ENCODE results near the gene PODXL2.
A peak's percentile ranks its signal among the peaks of the same experiment; 100 is the strongest.
"Not testable (repeated sequence)": the region's sequence is repeated elsewhere in the genome, so short reads cannot be mapped to it uniquely, and the experiment has no call there.

PODXL2 gene

GRCh38 chr3:127680798-127681221 lies 51.8 kb downstream of the PODXL2 start:
- H3K36me3 ChIP-seq (ENCODE audit: insufficient read depth, low read length), result peaks cover 29% of the 10 kb centered on the region
- no peaks in the 10 kb centered on the region for H3K27me3 ChIP-seq (ENCODE audit: control insufficient read depth in 1 of 2, insufficient read depth in 2 of 2, low read length in 2 of 2)
- H3K9ac ChIP-seq (ENCODE audit: low read length), result no peak overlapping the region
- no peaks in the 10 kb centered on the region for H3K9me3 ChIP-seq (ENCODE audit: low read length)
- no peaks in the 10 kb centered on the region for H3K4me1 ChIP-seq (ENCODE audit: insufficient read depth, low read length)
- no peak overlapping the region for H3K4me3 ChIP-seq (ENCODE audit: low read depth in 1 of 2, low read length in 2 of 2)
- no peak overlapping the region for H3K27ac ChIP-seq (ENCODE audit: low read depth, low read length)

DNA sequence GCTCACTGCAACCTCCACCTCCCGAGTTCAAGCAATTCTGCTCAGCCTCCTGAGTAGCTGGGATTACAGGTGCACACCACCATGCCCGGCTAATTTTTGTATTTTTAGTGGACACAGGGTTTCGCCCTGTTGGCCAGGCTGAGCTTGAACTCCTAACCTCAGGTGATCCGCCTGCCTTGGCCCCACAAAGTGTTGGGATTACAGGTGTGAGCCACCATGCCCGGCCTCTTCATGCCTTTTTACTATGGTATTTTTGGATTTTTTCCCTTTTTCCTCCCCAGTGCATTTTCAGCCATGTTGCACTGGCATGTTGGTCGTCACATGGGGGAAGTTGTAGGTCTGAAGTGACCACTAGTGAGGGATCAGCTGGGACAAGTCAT lies 53.2 kb downstream of the PODXL2 start:
- not testable (repeated sequence) for H3K9me3 ChIP-seq (ENCODE audit: low read length); H3K4me1 ChIP-seq (ENCODE audit: insufficient read depth, low read length); H3K4me3 ChIP-seq (ENCODE audit: low read depth in 1 of 2, low read length in 2 of 2); H3K9ac ChIP-seq (ENCODE audit: low read length); H3K27ac ChIP-seq (ENCODE audit: low read depth, low read length); H3K27me3 ChIP-seq (ENCODE audit: control insufficient read depth in 1 of 2, insufficient read depth in 2 of 2, low read length in 2 of 2)
- H3K36me3 ChIP-seq (ENCODE audit: insufficient read depth, low read length), result peaks cover 18% of the 10 kb centered on the region

GRCh38 chr3:127682561-127682960 lies 53.6 kb downstream of the PODXL2 start:
- H3K4me1 ChIP-seq (ENCODE audit: insufficient read depth, low read length), result peaks cover 1% of the 10 kb centered on the region
- no peak overlapping the region for H3K4me3 ChIP-seq (ENCODE audit: low read depth in 1 of 2, low read length in 2 of 2)
- no peak overlapping the region for H3K9ac ChIP-seq (ENCODE audit: low read length)
- no peaks in the 10 kb centered on the region for H3K27me3 ChIP-seq (ENCODE audit: control insufficient read depth in 1 of 2, insufficient read depth in 2 of 2, low read length in 2 of 2)
- H3K27ac ChIP-seq (ENCODE audit: low read depth, low read length), result no peak overlapping the region
- H3K36me3 ChIP-seq (ENCODE audit: insufficient read depth, low read length), result peaks cover 14% of the 10 kb centered on the region
- H3K9me3 ChIP-seq (ENCODE audit: low read length), result no peaks in the 10 kb centered on the region

DNA sequence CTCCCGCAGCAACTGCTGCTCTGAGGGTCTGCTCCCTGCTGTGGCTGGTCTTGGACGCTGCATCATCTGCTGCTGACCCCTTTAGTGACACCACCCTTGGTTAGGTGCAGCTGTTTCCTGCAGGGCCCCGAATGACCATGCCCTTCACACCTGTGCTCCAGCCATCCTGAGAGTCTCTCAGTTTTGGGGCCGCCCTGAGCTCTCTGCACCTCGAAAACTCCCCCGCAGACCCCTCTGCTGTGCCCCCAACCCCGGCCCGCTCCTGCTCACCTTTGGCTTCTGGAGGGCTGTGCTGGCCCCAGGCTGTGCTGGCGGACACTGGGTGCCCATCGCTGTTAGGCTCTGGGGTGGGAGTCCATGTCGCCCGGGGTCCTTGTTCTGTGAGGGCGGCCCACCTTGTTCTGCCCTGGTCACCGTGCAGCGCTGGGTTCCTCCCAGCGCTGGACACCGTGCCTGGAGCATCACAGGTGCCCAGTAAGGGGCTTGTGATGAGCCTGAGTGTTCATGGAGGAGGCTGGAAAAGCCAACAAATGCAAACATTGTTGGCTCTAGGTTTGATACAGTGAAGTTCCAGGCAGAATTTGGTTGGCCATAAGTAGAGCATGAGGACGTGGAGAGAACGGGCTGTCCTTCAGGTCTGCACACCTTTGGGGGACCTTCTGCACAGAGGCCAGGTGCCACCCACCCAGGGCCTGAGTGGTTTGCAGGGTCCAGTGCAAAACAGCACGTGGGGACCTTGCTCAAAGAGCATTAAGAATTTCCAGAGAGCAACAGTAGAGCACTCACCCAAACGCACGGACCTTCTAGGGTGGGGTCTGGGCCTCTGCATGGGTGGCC lies 56.1 kb downstream of the PODXL2 start:
- no peaks in the 10 kb centered on the region for H3K27me3 ChIP-seq (ENCODE audit: control insufficient read depth in 1 of 2, insufficient read depth in 2 of 2, low read length in 2 of 2)
- peaks cover 25% of the 10 kb centered on the region for H3K4me1 ChIP-seq (ENCODE audit: insufficient read depth, low read length)
- no peaks in the 10 kb centered on the region for H3K36me3 ChIP-seq (ENCODE audit: insufficient read depth, low read length)
- no peak overlapping the region for H3K4me3 ChIP-seq (ENCODE audit: low read depth in 1 of 2, low read length in 2 of 2)
- H3K27ac ChIP-seq (ENCODE audit: low read depth, low read length), result no peak overlapping the region
- no peaks in the 10 kb centered on the region for H3K9me3 ChIP-seq (ENCODE audit: low read length)
- H3K9ac ChIP-seq (ENCODE audit: low read length), result no peak overlapping the region

DNA sequence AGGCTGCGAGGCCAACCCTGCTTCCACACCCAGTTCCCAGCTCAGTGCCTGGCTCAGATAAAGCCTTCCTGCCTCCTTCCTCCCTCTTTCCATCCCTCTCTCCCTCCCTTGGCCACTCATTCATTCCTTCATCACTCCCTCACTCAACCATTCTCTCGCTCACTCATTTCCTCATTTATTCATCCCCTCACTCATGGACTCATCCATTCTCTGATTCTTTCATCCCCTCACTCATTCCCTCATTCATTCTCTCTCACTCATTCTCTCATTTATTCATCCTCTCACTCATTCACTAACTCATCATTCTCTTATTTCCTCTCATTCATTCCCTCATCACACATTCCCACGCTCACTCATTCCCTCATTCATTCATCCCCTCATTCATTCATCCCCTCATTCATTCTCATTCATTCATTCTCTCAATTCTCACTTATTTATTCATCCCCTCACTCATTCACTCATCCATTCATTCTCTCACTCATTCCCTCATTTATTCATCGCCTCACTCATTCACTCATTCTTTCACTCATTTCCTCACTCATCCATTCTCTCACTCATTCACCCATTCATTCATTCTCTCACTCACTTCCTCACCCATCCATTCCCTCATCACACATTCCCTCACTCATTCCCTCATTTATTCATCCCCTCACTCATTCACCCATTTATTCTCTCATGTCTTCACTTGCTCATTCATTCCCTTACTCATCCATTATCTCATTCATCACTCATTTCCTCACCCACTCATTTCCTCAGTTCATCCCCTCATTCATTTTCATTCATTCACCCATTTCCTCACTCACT lies 56.9 kb downstream of the PODXL2 start:
- Histone ChIP-seq H3K27ac (ENCODE audit: low read depth, low read length) (no peak overlapping the region), H3K4me1 (ENCODE audit: insufficient read depth, low read length) (peaks cover 33% of the 10 kb centered on the region), H3K9me3 (ENCODE audit: low read length) (no peaks in the 10 kb centered on the region), H3K27me3 (ENCODE audit: control insufficient read depth in 1 of 2, insufficient read depth in 2 of 2, low read length in 2 of 2) (no peaks in the 10 kb centered on the region), H3K36me3 (ENCODE audit: insufficient read depth, low read length) (no peaks in the 10 kb centered on the region), H3K9ac (ENCODE audit: low read length) (no peak overlapping the region), H3K4me3 (ENCODE audit: low read depth in 1 of 2, low read length in 2 of 2) (no peak overlapping the region)

- Histone ChIP-seq H3K27me3 (ENCODE audit: control insufficient read depth in 1 of 2, insufficient read depth in 2 of 2, low read length in 2 of 2) (no peaks in the 10 kb centered on the region), H3K4me1 (ENCODE audit: insufficient read depth, low read length) (peaks cover 33% of the 10 kb centered on the region), H3K27ac (ENCODE audit: low read depth, low read length) (no peak overlapping the region), H3K9ac (ENCODE audit: low read length) (no peak overlapping the region), H3K9me3 (ENCODE audit: low read length) (no peaks in the 10 kb centered on the region), H3K36me3 (ENCODE audit: insufficient read depth, low read length) (peaks cover 1% of the 10 kb centered on the region), H3K4me3 (ENCODE audit: low read depth in 1 of 2, low read length in 2 of 2) (no peak overlapping the region)
Measured at GRCh38 chr3:127686512-127686894, 57.5 kb downstream of the PODXL2 start.

DNA sequence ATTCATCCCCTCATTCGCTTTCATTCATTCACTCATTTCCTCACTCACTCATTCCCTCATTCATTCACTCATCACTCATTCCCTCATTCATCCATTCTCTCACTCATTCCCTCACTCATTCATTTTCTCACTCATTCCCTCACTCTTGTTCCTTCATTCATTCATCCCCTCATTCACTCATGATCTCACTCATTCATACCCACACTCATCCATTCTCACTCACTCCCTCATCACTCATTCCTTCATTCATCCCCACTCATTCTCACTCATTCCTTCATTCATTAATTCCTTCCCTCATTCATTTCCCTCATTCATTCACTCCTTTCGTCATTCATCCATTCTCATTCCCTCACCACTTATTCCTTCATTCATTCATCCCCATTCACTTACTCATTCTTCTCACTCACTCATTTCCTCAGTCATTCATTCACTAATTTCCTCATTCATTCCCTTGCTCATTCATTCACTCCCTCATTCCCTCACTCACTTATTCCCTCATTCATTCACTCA lies 58.3 kb downstream of the PODXL2 start:
- Histone ChIP-seq H3K9ac (ENCODE audit: low read length) (no peak overlapping the region), H3K4me3 (ENCODE audit: low read depth in 1 of 2, low read length in 2 of 2) (no peak overlapping the region), H3K4me1 (ENCODE audit: insufficient read depth, low read length) (peaks cover 33% of the 10 kb centered on the region), H3K36me3 (ENCODE audit: insufficient read depth, low read length) (peaks cover 8% of the 10 kb centered on the region), H3K27ac (ENCODE audit: low read depth, low read length) (no peak overlapping the region), H3K9me3 (ENCODE audit: low read length) (no peaks in the 10 kb centered on the region), H3K27me3 (ENCODE audit: control insufficient read depth in 1 of 2, insufficient read depth in 2 of 2, low read length in 2 of 2) (no peaks in the 10 kb centered on the region)

GRCh38 chr3:127688022-127688415 lies 59.0 kb downstream of the PODXL2 start:
- Histone ChIP-seq H3K27ac (ENCODE audit: low read depth, low read length) (peak overlapping the region; percentile 27), H3K27me3 (ENCODE audit: control insufficient read depth in 1 of 2, insufficient read depth in 2 of 2, low read length in 2 of 2) (no peaks in the 10 kb centered on the region), H3K9ac (ENCODE audit: low read length) (peak overlapping the region; percentile 26), H3K36me3 (ENCODE audit: insufficient read depth, low read length) (peaks cover 15% of the 10 kb centered on the region), H3K4me3 (ENCODE audit: low read depth in 1 of 2, low read length in 2 of 2) (no peak overlapping the region), H3K4me1 (ENCODE audit: insufficient read depth, low read length) (peaks cover 33% of the 10 kb centered on the region), H3K9me3 (ENCODE audit: low read length) (no peaks in the 10 kb centered on the region)

GRCh38 chr3:127688416-127689265 lies 59.7 kb downstream of the PODXL2 start:
- peak overlapping the region; percentile 18 for H3K27ac ChIP-seq (ENCODE audit: low read depth, low read length)

GRCh38 chr3:127689266-127689860 lies 60.4 kb downstream of the PODXL2 start:
- no peak overlapping the region for H3K4me3 ChIP-seq (ENCODE audit: low read depth in 1 of 2, low read length in 2 of 2)
- peaks cover 24% of the 10 kb centered on the region for H3K36me3 ChIP-seq (ENCODE audit: insufficient read depth, low read length)
- no peaks in the 10 kb centered on the region for H3K27me3 ChIP-seq (ENCODE audit: control insufficient read depth in 1 of 2, insufficient read depth in 2 of 2, low read length in 2 of 2)
- peaks cover 33% of the 10 kb centered on the region for H3K4me1 ChIP-seq (ENCODE audit: insufficient read depth, low read length)
- peak overlapping the region; percentile 18 for H3K27ac ChIP-seq (ENCODE audit: low read depth, low read length)
- no peaks in the 10 kb centered on the region for H3K9me3 ChIP-seq (ENCODE audit: low read length)
- H3K9ac ChIP-seq (ENCODE audit: low read length), result peak overlapping the region; percentile 26

More at GRCh38 chr3:127688416-127689265, 59.7 kb downstream of the PODXL2 start:
- H3K9ac ChIP-seq (ENCODE audit: low read length), result peak overlapping the region; percentile 26
- no peaks in the 10 kb centered on the region for H3K9me3 ChIP-seq (ENCODE audit: low read length)
- H3K4me3 ChIP-seq (ENCODE audit: low read depth in 1 of 2, low read length in 2 of 2), result no peak overlapping the region
- H3K4me1 ChIP-seq (ENCODE audit: insufficient read depth, low read length), result peaks cover 33% of the 10 kb centered on the region
- H3K36me3 ChIP-seq (ENCODE audit: insufficient read depth, low read length), result peaks cover 22% of the 10 kb centered on the region
- H3K27me3 ChIP-seq (ENCODE audit: control insufficient read depth in 1 of 2, insufficient read depth in 2 of 2, low read length in 2 of 2), result no peaks in the 10 kb centered on the region
